T-helper 17 cell (primary cell): ENCODE data around the gene CNGA1. TPM values are rescaled to one million over a fixed set of nuclear protein-coding genes. Genes with fewer than 3 reads are reported as not detected.

Source experiments
- ATAC-seq: fragments of 150-1000 bp; cut with Tn5 transposase; 2 replicates; pipeline ENCODE4 v1.10.0; 2021; ENCODE audit warnings: mild to moderate bottlenecking, moderate library complexity
- DNase-seq, 3 donors: peaks; one replicate each; pipeline versions ENCODE4 v3.0.0 to v3.0.0-alpha.2; 2020 to 2021
- H3K9me3 ChIP-seq: one replicate; pipeline ENCODE4 v1.7.0; 2013; ENCODE audit warnings: low read length, mild to moderate bottlenecking; ENCODE audit not compliant: control insufficient read depth, poor library complexity, severe bottlenecking
- H3K27ac Mint-ChIP-seq: one replicate; pipeline ENCODE4 v1.8.0; 2022; ENCODE audit warnings: mild to moderate bottlenecking, moderate library complexity, mixed read lengths
- H3K27me3 Mint-ChIP-seq: one replicate; pipeline ENCODE4 v1.8.0; 2022; ENCODE audit warnings: mixed read lengths
- H3K36me3 Mint-ChIP-seq: one replicate; pipeline ENCODE4 v1.8.0; 2022; ENCODE audit warnings: low read depth, mixed read lengths
- H3K4me1 Mint-ChIP-seq: one replicate; pipeline ENCODE4 v1.8.0; 2022; ENCODE audit warnings: mild to moderate bottlenecking, mixed read lengths
- H3K4me3 Mint-ChIP-seq: one replicate; pipeline ENCODE4 v1.8.0; 2022; ENCODE audit warnings: mild to moderate bottlenecking, moderate library complexity, mixed read lengths
- total RNA-seq, 4 donors: library from RNA in 2 of 4; stranded (reverse) in 2 of 4; gene quantifications; one replicate each; pipeline ENCODE4 v1.2.3 and lab custom pipeline; 2022 to 2026

Gene CNGA1
- total RNA-seq, 2 donors from 2014 or later, result not detected

DNA sequence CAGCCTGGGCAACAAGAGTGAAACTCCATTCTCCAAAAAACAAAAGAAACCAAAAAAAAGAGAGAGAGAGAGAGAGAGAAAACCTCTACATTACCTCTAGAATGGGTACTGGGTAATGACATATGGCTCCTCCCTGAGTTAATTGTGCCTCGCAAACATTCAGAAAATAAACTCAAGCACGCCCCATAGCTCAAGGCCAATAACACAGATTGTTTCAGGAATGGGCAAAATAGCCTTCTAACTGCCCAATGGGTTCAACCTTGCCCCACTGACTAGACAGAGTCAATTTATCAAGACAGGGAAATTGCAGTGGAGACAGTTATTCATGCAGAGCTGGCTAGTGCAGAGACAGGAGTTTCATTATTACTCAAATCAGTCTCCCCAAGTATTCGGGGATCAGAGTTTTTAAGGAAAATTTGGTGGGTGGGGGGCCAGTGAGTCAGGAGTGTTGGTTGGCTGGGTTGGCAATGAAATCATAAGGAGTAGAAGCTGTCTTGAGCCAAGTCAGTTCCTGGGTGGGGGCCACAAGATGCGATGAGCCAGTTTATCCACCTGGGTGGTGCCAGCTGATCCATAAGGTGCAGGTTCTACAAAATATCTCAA is 25.2 kb upstream of the CNGA1 start:
- H3K27me3 Mint-ChIP-seq, result peaks cover 35% of the 10 kb centered on the region
- no peaks in the 10 kb centered on the region for H3K9me3 ChIP-seq
- ATAC-seq, result no peak
- no peaks in the 10 kb centered on the region for H3K36me3 Mint-ChIP-seq
- peak overlapping the region; percentile 45 for H3K4me3 Mint-ChIP-seq
- DNase-seq, result no peak
- no peak overlapping the region for H3K27ac Mint-ChIP-seq
- H3K4me1 Mint-ChIP-seq, result peaks cover 23% of the 10 kb centered on the region

DNA sequence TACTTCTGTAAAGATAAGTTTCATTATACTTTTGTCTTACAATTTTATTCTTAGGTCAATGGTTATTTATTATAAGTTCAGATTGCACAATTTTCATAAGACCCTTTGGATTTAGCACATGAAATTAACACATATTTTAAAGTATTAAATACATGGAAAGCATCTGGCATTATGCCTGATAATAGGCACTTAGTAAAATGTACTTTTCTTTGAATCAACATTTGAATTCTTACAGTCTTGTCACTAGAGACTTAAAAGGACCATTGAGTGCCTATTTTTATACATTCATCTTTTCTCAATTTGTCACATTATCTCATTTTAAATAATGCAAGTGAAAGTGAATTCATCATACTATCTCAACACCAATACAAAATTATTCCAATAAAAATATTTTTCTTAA is 23.1 kb upstream of the CNGA1 start:
- no peak overlapping the region for H3K4me3 Mint-ChIP-seq
- no peaks in the 10 kb centered on the region for H3K9me3 ChIP-seq
- DNase-seq (no peak), ATAC-seq (no peak)
- peaks cover 19% of the 10 kb centered on the region for H3K4me1 Mint-ChIP-seq
- no peak overlapping the region for H3K27ac Mint-ChIP-seq
- H3K27me3 Mint-ChIP-seq, result peaks cover 19% of the 10 kb centered on the region
- H3K36me3 Mint-ChIP-seq, result no peaks in the 10 kb centered on the region

DNA sequence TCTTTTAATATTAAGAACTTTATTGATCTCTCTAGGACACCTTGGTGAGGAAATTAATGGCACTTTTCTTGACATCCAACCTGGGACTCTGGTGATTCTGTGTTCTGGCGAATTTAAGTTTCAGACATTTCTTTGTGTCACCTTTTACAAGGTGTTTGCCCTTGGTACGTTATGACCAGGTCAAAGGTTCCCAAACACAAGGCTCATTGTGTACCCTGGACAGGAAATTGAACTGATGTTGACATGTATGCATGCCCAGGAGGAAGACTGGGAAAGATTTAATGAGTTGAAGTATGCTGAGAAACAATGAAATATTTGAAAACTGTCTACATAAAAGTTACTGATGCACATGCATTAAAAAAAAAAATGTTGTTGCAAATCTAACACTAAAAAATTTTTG is 22.2 kb upstream of the CNGA1 start:
- H3K9me3 ChIP-seq, result no peaks in the 10 kb centered on the region
- no peak for DNase-seq
- peaks cover 19% of the 10 kb centered on the region for H3K27me3 Mint-ChIP-seq
- no peak overlapping the region for H3K27ac Mint-ChIP-seq
- H3K36me3 Mint-ChIP-seq, result no peaks in the 10 kb centered on the region
- H3K4me1 Mint-ChIP-seq, result peaks cover 19% of the 10 kb centered on the region
- ATAC-seq, result no peak
- no peak overlapping the region for H3K4me3 Mint-ChIP-seq

DNA sequence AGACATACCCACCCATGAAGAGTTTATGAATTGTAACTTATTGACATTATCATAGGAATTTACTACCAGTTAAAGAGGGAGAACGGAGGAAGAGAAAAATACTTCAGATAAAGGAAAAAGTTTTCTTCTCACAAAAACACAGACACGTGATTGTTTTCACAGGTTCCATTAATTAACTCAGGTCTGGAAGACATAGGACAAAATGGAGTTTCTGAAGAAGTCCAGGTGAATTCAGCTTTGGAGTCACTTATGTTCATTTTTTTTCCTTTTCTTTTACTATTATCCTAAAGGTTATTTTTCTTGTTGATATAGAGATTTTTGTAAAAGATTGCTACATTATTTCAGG is 20.6 kb upstream of the CNGA1 start:
- Mint-ChIP-seq H3K27ac (no peak overlapping the region), H3K27me3 (peaks cover 8% of the 10 kb centered on the region), H3K4me3 (no peak overlapping the region), H3K36me3 (no peaks in the 10 kb centered on the region), H3K4me1 (peaks cover 8% of the 10 kb centered on the region)
- no peaks in the 10 kb centered on the region for H3K9me3 ChIP-seq
- DNase-seq, result no peak
- no peak for ATAC-seq

DNA sequence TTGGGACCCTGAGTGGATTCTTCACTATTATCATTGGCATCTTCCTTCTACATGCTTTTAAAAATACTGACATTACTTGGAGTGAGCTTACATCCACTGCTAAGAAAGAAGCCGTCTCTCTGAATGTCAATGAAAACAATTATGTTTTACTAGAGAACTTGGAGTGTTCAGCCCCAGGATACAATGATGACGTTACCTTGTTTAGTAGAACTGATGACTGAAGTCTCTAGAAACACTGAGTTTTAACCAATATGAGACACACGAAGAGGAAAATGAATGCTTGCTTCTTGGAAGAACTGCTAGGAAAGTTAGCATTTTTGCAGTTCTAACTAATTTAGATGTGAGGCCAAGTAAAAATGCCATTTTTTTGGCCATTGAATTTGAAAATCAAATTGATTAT is 19.5 kb upstream of the CNGA1 start:
- peaks cover 8% of the 10 kb centered on the region for H3K4me1 Mint-ChIP-seq
- H3K9me3 ChIP-seq, result no peaks in the 10 kb centered on the region
- no peak overlapping the region for H3K4me3 Mint-ChIP-seq
- ATAC-seq (no peak), DNase-seq (no peak)
- H3K27ac Mint-ChIP-seq, result no peak overlapping the region
- no peaks in the 10 kb centered on the region for H3K27me3 Mint-ChIP-seq
- no peaks in the 10 kb centered on the region for H3K36me3 Mint-ChIP-seq

DNA sequence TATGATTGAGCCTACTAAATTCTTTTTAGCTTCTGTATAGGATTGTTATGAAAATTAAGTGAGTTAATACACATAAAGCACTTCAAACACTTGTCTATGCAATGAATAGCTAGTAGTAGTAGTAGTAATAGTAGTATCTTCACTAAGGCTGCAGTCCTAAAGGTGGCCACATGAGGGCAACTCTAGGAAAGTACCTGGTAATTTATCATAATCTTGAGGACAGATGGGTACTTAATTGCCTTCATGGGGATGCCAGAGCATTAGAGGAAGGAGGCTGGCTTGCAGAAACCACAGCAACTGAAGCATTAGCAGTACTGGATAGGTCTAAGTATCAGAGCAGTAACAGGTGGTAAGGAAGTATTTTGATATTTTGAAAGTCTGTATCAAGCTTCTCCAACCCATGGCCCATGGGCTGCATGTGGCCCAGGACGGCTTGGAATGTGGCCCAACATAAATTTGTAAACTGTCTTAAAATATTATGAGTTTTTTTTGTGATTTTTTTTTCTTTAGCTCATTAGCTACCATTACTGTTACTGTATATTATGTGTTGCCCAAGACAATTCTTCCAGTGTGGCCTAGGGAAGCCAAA is 17.4 kb upstream of the CNGA1 start:
- Mint-ChIP-seq H3K4me1 (peaks cover 8% of the 10 kb centered on the region), H3K27me3 (no peaks in the 10 kb centered on the region), H3K4me3 (no peak overlapping the region), H3K36me3 (no peaks in the 10 kb centered on the region), H3K27ac (no peak overlapping the region)
- H3K9me3 ChIP-seq, result no peaks in the 10 kb centered on the region
- peak; percentile 94 for ATAC-seq
- peak in 2 of 3 donors; percentile 18 to 47 for DNase-seq

DNA sequence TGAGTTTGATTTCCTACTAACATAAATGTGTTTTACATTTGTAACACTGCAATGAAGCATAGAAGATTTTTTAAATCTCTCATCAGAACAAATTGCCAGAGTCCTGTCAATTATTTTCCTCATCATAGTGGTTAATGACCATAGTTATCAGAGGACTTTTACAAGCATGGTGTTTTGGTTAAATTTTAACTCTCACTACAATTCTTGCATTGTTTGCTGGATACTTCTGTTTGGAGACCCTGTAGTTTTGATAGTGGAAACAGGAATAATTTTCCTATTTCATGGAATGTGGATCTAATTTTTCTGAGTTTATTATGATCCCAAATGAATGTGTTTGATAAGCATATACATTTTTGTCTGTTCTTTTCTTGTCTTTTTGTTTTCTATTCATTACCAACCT is 16.9 kb upstream of the CNGA1 start:
- no peaks in the 10 kb centered on the region for H3K9me3 ChIP-seq
- Mint-ChIP-seq H3K36me3 (no peaks in the 10 kb centered on the region), H3K4me3 (no peak overlapping the region), H3K4me1 (peaks cover 11% of the 10 kb centered on the region), H3K27me3 (no peaks in the 10 kb centered on the region), H3K27ac (no peak overlapping the region)
- no peak for ATAC-seq
- DNase-seq, result no peak

DNA sequence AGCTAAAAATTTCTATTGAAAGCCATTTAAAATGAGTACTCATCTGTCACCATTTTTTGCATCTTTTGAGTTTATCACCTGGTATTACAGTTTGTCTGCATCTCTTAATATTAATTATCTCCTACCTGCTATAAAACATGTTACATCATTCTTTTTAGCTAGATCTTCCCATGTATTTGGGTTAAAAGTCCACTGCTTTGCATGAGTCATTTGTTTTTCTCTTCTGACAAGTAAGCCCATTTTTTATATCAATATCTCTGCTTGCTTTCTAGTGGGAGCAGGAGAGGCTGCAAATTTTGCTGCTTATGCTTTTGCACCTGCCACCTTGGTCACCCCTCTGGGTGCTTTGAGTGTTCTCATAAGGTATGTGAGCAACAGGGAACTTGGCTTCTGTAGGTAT is 16.2 kb upstream of the CNGA1 start:
- H3K27me3 Mint-ChIP-seq, result no peaks in the 10 kb centered on the region
- H3K4me1 Mint-ChIP-seq, result peaks cover 15% of the 10 kb centered on the region
- no peak for DNase-seq
- H3K9me3 ChIP-seq, result no peaks in the 10 kb centered on the region
- H3K4me3 Mint-ChIP-seq, result no peak overlapping the region
- no peaks in the 10 kb centered on the region for H3K36me3 Mint-ChIP-seq
- H3K27ac Mint-ChIP-seq, result no peak overlapping the region
- ATAC-seq, result no peak

DNA sequence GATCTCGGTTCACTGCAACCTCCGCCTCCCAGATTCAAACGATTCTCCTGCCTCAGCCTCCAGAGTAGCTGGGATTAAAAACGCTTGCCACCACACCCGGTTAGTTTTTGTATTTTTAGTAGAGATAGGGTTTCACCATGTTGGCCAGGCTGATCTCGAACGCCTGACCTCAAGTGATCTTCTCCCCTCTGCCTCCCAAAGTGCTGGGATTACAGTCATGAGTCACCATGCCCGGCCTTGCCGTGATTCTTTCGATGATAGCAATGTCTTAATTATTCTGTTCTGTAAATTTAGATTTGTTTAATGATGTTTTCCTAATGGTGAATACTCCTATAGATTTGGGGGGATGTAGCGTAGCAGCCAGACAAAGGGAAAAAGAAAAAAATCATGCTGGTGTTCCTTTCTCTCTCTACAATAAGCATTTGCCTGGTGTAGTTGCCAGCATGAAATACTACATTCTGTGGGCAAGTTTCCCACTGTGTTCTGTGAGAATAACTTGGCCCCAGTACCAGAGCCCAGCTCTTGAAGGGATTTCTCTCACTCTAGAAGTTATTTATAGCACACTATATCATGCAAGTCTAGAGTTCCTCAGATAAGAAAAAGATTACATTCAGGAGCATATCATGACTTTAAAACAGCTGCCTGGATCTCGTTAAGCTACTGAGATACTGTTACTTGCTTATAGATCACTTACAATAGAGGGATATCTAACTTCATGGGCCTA is 15.5 kb upstream of the CNGA1 start:
- H3K36me3 Mint-ChIP-seq, result no peaks in the 10 kb centered on the region
- H3K27ac Mint-ChIP-seq, result no peak overlapping the region
- H3K27me3 Mint-ChIP-seq, result no peaks in the 10 kb centered on the region
- peaks cover 15% of the 10 kb centered on the region for H3K4me1 Mint-ChIP-seq
- no peak overlapping the region for H3K4me3 Mint-ChIP-seq
- DNase-seq, result no peak
- H3K9me3 ChIP-seq, result no peaks in the 10 kb centered on the region
- ATAC-seq, result no peak

DNA sequence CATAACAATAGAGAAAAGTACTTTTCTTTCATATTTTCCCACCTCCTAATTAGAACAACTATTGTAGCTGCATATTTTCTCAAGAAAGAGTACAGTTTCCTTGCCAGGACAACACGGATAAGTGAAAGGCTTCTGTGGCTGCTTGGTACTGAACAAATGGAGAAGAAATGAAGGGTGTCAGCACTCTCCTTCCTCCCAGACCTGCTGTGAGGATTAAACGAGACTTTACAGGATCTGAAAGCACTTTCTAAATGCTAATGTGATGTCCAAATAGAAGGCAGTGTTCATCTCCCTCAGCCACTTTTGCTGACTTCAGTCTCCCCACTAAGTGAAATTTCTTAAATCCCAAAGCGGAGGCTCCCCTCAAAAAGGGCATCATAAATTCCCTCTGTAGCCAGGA is 14.0 kb upstream of the CNGA1 start:
- Mint-ChIP-seq H3K27ac (no peak overlapping the region), H3K4me1 (peaks cover 10% of the 10 kb centered on the region), H3K4me3 (no peak overlapping the region), H3K27me3 (no peaks in the 10 kb centered on the region), H3K36me3 (peaks cover 3% of the 10 kb centered on the region)
- DNase-seq, result no peak
- H3K9me3 ChIP-seq, result no peaks in the 10 kb centered on the region
- no peak for ATAC-seq

DNA sequence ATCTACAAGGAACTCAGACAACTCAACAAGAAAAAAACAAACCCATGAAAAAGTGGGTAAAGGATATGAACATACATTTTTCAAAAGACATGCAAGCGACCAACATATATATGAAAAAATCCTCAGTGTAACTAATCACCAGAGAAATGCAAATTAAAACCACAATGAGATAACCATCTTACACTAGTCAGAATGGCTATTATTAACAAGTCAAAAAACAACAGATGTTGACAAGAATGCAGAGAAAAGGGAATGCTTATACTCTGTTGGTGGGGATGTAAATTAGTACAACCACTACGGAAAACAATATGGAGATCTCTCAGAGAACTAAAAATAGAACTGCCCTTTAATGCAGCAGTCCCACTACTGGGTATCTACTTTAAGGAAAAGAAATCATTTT is 12.2 kb upstream of the CNGA1 start:
- no peaks in the 10 kb centered on the region for H3K9me3 ChIP-seq
- ATAC-seq, result no peak
- no peak overlapping the region for H3K27ac Mint-ChIP-seq
- H3K27me3 Mint-ChIP-seq, result peaks cover 12% of the 10 kb centered on the region
- no peak for DNase-seq
- peaks cover 7% of the 10 kb centered on the region for H3K4me1 Mint-ChIP-seq
- peaks cover 5% of the 10 kb centered on the region for H3K36me3 Mint-ChIP-seq
- no peak overlapping the region for H3K4me3 Mint-ChIP-seq

DNA sequence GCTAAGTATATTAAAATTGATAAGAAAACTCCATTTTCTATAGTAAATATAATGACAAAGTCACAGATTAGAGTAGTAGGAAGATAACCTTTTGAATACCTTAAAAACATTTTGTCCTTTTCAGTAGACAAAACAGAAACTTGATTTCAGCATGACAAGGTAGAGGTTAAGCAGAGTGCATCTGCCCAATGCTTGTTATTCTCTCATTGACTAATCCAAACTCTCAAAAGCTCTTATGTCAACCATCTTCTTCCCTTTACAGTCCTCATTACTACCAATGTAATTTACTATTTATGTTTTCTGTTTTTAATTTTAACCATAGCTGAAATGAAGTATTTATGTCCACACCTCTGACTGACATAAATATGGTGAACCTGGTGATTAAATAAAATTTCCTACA is 11.2 kb upstream of the CNGA1 start:
- no peak for ATAC-seq
- H3K4me3 Mint-ChIP-seq, result no peak overlapping the region

DNA sequence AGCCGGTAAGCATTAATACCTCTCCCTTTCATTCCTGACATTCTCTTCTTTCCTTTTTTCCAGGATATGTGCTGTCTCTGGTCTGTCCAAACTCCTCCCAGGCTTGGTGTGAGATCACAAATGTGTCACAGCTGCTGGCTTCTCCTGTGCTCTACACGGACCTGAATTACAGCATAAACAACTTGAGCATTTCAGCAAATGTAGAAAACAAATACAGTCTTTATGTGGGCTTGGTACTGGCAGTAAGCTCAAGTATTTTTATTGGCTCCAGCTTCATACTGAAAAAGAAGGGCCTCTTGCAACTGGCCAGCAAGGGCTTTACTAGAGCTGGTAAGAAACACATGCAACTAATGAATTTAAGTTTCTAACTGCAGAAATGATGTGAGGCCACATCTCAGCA is 8.5 kb upstream of the CNGA1 start:
- DNase-seq (no peak), ATAC-seq (no peak)
- no peak overlapping the region for H3K4me3 Mint-ChIP-seq
- no peak overlapping the region for H3K27ac Mint-ChIP-seq
- H3K4me1 Mint-ChIP-seq, result peaks cover 9% of the 10 kb centered on the region
- no peaks in the 10 kb centered on the region for H3K9me3 ChIP-seq
- H3K27me3 Mint-ChIP-seq, result peaks cover 23% of the 10 kb centered on the region
- peaks cover 8% of the 10 kb centered on the region for H3K36me3 Mint-ChIP-seq

More for the DNA sequence above, 11.2 kb upstream of the CNGA1 start:
- H3K4me1 Mint-ChIP-seq, result peaks cover 7% of the 10 kb centered on the region
- H3K36me3 Mint-ChIP-seq, result peaks cover 5% of the 10 kb centered on the region
- no peaks in the 10 kb centered on the region for H3K9me3 ChIP-seq
- H3K27me3 Mint-ChIP-seq, result peaks cover 12% of the 10 kb centered on the region
- H3K27ac Mint-ChIP-seq, result no peak overlapping the region
- no peak for DNase-seq

DNA sequence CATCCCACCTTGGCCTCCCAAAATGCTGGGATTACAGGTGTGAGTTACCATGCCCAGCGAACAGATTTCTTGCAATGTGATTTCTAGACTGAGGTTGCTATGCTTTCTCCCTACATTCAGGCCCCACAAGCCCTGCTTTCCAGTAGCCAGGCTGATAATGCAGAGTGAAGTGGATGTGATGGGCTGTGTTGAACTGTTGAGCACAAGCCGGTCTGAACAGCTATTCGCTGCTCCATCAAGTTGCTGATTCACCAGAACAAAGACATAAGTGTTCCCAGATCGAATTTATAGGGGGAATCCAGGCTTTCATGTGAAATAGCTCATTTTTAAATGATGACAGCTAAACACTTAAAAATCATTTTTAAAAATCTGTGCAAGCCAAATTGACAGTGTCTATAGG is 8.0 kb upstream of the CNGA1 start:
- H3K36me3 Mint-ChIP-seq, result peaks cover 8% of the 10 kb centered on the region
- no peak overlapping the region for H3K4me3 Mint-ChIP-seq
- H3K9me3 ChIP-seq, result no peaks in the 10 kb centered on the region
- no peak overlapping the region for H3K27ac Mint-ChIP-seq
- no peak for ATAC-seq
- peaks cover 27% of the 10 kb centered on the region for H3K27me3 Mint-ChIP-seq
- peaks cover 9% of the 10 kb centered on the region for H3K4me1 Mint-ChIP-seq
- no peak for DNase-seq
